Measurements from ENCODE around the gene LMX1B.

DNA sequence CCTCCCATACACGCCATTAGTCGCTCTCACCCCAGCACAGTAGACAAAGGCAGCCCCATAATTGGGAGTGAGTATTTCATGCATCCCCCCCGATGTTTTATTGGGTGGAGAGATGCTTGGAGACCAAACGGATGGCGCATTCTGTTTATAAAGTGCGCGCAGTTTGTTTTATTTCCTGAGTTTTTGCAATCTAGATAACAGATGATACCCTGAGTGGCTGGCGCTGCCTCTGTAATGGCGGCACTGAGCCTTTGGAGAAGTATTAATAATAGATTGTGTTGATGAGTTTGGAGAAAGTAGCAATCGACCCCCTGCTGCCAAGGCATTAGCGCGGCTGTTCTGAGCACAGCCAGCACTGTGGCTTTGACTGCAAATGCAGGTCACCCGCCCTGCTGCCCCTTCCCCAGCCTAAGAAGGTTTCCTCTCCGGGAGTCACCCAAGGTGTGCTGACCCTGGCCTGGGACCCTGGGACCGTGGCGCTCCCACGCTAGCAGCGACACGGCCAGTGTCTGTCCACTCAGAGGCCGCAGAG is 74.3 kb downstream of the LMX1B start:
- TF ChIP-seq, protein P1, sequence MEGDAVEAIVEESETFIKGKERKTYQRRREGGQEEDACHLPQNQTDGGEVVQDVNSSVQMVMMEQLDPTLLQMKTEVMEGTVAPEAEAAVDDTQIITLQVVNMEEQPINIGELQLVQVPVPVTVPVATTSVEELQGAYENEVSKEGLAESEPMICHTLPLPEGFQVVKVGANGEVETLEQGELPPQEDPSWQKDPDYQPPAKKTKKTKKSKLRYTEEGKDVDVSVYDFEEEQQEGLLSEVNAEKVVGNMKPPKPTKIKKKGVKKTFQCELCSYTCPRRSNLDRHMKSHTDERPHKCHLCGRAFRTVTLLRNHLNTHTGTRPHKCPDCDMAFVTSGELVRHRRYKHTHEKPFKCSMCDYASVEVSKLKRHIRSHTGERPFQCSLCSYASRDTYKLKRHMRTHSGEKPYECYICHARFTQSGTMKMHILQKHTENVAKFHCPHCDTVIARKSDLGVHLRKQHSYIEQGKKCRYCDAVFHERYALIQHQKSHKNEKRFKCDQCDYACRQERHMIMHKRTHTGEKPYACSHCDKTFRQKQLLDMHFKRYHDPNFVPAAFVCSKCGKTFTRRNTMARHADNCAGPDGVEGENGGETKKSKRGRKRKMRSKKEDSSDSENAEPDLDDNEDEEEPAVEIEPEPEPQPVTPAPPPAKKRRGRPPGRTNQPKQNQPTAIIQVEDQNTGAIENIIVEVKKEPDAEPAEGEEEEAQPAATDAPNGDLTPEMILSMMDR (IDR thresholded peaks at IDR 0.05; ENCODE audit: insufficient read depth, low read length, poor library complexity, severe bottlenecking), result no peak
- no peak for TF ChIP-seq EZH2phosphoT487 (conservative IDR thresholded peaks at IDR 0.05; ENCODE audit: low read length)

All from SU-DHL-6 (cell line).